HG02623 (cell line): ENCODE data around the gene IL17B.

Experiments used
- ATAC-seq: cut with Tn5 transposase; IDR thresholded peaks from one replicate; pipeline ENCODE4 v1.9.1; 2021; ENCODE audit warnings: moderate library complexity; ENCODE audit not compliant: unreplicated experiment

The IL17B gene

GRCh38 chr5:149379177-149379761 is at the start of gene IL17B:
TSS of gene IL17B (minus strand) at chr5:149379292. CDS start at chr5:149379225, 67 bp downstream.
- no peak for ATAC-seq

GRCh38 chr5:149428032-149428431 is 48.9 kb upstream of the IL17B start:
- ATAC-seq: no peak

GRCh38 chr5:149427374-149427773 is 48.3 kb upstream of the IL17B start:
- ATAC-seq: no peak

GRCh38 chr5:149426931-149427330 is 47.8 kb upstream of the IL17B start:
- no peak for ATAC-seq

- ATAC-seq: no peak
Measured at GRCh38 chr5:149425729-149426128, 46.6 kb upstream of the IL17B start.

- ATAC-seq: no peak
Measured at GRCh38 chr5:149424371-149425315, 45.6 kb upstream of the IL17B start.

GRCh38 chr5:149423794-149424268 is 44.7 kb upstream of the IL17B start:
- no peak for ATAC-seq

GRCh38 chr5:149423049-149423793 is 44.1 kb upstream of the IL17B start:
- no peak for ATAC-seq

GRCh38 chr5:149422366-149423048 is 43.4 kb upstream of the IL17B start:
- ATAC-seq: no peak

- no peak for ATAC-seq
Measured at GRCh38 chr5:149421834-149422233, 42.7 kb upstream of the IL17B start.

GRCh38 chr5:149421372-149421685 is 42.2 kb upstream of the IL17B start:
- no peak for ATAC-seq

GRCh38 chr5:149420545-149421371 is 41.7 kb upstream of the IL17B start:
- ATAC-seq: no peak

GRCh38 chr5:149419859-149420544 is 40.9 kb upstream of the IL17B start:
- no peak for ATAC-seq

- ATAC-seq: no peak
Measured at GRCh38 chr5:149419532-149419858, 40.4 kb upstream of the IL17B start.

GRCh38 chr5:149418910-149419531 is 39.9 kb upstream of the IL17B start:
- no peak for ATAC-seq

- no peak for ATAC-seq
Measured at GRCh38 chr5:149417711-149418368, 38.7 kb upstream of the IL17B start.

GRCh38 chr5:149416987-149417710 is 38.1 kb upstream of the IL17B start:
- ATAC-seq: no peak
